GM19328 (cell line): ENCODE results near the gene P2RX3.
A peak's percentile ranks its signal among the peaks of the same experiment; 100 is the strongest.
"Not testable (repeated sequence)": the region's sequence is repeated elsewhere in the genome, so short reads cannot be mapped to it uniquely, and the experiment has no call there.

ENCODE experiments used
- ATAC-seq: cut with Tn5 transposase; IDR thresholded peaks from one replicate; pipeline ENCODE4 v1.9.1; 2021; ENCODE audit warnings: mild to moderate bottlenecking, moderate library complexity; ENCODE audit not compliant: unreplicated experiment

The P2RX3 gene

DNA sequence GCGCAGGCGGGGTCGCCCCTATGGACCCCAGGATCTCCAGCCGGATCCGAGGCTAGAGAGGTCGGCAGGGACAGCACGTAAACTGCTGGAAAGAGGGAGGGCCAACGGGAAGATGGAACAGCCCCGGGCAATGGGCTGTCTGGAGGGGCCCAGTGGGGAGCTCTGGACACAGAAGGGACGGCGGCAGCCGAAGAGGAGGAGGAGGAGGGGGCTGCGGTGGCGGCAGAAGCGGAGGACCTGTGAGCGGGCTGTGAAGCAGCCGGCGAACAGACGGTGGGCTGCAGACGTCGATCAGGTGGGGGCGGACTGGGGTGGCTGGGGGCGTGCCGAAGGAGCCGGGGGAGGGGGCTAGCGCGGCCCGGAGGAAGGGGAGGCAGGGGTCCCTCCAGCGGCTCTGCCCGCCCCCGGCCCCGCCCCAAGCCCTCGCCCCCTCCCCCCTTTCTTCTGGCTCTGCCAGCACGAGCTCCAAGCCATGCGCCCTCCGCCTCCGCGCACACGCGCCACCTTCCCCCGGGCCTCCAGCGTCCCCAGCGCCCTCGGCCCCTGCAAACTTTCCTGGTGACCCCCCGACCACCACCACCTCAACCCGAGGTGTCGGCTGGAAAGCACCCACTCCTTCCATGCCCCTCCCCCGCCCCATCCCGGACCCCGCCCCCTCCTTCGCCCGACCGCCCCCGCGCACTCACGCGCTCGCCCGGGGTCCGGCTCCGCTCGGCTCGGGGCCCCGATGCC lies 13.8 kb upstream of the P2RX3 start:
- ATAC-seq, result no peak

DNA sequence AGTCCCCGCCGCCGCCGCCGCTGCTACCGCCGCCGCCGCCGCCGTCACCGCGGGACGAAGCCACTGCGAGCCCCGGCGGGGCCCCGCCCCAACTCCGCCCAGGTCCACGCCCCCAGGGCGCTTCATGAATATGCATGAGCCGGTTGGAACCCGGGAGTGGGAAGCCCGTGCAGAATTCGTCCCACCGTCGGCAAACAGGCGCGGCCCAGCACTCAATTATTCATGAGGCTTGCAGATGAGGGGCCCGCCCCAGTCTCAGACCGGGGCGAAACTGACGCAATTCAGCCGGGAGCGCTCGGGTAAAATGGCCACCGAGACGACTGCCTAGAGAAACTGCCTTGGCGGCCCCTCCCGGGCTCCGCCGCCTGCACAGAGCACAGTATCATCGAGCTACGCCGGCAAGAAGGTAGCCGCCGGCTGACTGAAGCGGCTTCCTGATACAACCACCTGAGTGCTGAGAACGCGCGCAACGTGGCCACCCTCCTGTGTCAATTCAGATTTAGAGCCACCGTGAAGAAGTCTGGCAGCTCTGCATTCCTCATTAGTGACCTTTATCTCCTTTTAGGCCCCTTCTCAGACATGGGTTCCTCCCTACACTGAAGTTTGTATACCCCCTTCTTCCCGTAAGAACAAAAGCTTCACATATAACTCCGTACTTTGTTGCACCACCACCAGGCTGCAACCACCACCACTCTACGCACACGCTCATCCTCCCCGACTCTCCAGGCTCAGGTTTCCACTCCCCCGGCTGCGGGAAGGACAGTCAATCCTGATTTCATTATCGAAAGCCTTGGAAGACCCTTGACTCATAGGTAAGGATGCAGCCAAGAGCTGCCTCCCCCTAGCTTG lies 13.0 kb upstream of the P2RX3 start, which contains the start of gene TNKS1BP1:
TNKS1BP1 (minus strand) TSS at position 67 of the 849 bp plus-strand sequence. CDS start 3,067 bp downstream, outside the sequence.
- peak; percentile 91 for ATAC-seq

DNA sequence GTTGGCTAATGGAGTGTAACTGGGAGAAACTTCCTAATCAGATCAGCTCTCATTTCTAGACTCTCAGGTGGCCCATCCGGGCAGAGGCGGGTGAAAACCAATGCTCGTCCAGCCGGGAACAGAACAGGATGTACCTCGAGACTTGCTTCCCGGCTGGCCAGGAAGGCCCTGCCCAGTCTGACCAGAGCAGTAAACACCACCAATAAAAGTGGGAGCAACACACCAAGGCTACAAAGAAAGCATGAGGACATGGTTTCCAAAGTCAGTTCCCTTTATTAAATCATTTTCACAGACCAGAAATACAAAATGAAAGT lies 12.5 kb upstream of the P2RX3 start:
- ATAC-seq, result no peak

DNA sequence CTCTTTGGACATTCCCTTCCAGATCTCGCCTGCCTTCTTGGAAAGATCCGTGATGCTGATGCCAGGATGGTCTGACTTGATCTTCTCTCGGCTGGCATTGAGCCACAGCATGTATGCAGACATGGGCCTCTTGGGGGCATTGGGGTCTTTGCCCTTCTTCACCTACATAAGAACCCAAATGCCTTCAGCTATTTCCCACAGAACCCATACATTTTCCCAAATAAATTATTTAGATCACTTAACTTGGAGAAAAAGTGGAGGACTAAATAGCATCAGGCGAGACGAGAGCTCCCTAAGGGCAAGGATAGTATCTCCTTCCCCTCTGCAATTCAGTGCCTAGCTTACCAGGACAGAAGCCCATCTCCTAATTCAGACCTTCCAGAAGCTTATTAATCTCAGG lies 10.4 kb upstream of the P2RX3 start:
- no peak for ATAC-seq

DNA sequence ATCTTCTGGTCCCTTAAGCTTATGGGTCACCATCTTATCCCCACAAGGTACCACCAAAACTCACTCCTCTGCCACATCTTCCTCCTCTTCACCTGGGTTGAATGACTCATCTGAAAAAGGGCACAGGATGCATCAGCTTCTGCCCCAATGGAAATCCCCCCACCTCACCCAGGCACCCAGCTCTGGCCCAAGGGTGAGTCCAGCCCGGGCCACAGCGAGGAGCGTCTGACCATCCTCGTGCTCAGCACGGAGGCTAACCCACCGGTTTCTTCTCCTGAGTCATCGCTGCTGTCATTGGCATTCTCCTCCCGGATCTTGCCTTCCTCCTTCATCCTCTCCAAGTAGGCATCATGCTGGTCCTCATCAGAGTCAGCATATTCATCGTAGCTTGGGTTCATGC lies 8.1 kb upstream of the P2RX3 start:
- ATAC-seq, result no peak

DNA sequence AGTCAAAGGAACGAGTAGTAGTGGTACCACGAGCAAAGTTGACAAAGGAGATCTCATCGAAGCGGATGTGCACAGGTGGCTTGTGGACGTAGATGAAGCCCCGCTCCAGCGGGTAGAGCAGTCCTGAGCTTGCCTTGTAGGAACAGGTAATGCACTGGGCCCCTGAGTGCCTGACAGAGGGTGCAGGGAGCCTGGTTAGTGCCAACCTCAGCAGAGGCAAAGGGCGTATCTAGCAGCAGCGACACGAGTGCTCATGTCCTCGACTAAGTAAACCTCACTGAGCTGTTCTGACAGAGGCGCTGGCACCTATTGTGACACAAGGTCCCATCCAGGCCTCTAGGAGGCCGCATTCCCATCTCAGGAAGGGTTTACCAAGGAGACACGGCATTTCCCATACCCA lies 6.4 kb upstream of the P2RX3 start:
- ATAC-seq, result no peak

DNA sequence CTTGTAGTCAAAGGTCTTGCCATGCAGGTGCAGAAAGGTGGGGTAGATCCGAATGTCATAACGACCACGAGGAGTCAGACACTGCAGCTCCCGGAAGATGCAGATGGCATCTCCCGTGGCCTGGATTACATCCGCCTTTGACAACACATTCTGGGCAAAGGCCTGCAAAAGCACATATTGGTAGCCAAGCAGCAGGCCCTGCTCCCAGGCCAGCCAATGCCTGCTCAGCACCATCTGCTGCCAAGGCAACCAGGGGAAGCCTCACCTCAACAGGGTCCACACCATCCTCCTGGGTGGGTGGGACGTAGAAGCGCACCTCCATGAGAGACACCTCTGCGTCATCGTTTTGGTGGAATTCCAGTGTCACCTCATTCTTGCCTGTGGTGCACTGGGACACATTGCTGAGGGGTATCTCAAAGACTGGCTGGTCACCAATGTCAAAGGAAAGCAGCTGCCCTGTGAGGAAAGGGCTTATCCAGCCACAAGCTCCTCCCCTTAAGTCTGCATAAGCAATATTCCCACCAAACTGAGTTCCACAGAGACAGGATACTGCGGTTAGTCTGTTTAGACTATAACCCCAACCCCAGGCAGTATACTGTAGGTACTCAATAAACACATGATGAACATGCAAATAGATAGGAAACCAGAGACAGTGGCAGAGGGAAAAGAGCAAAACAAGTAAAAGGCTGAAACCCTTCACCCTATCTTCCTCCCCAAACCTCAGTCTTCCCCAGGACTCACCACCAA lies 5.3 kb upstream of the P2RX3 start:
- ATAC-seq, result no peak

DNA sequence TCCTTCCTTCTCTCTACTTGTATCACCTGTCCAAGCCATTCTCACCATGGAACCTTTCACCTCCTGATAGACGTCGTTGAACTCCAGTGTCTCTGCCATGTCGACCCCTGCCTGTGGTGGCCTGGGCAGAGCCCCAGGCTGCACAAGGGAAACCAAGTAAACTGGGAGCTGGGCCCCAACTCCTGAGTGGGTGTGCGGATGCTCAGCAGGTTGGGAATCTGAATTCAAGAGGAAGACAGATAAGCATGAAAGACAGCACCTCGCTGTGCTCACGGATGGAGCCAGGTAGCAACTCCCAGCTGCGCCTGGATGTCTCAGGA lies 3.2 kb upstream of the P2RX3 start:
- ATAC-seq, result no peak

DNA sequence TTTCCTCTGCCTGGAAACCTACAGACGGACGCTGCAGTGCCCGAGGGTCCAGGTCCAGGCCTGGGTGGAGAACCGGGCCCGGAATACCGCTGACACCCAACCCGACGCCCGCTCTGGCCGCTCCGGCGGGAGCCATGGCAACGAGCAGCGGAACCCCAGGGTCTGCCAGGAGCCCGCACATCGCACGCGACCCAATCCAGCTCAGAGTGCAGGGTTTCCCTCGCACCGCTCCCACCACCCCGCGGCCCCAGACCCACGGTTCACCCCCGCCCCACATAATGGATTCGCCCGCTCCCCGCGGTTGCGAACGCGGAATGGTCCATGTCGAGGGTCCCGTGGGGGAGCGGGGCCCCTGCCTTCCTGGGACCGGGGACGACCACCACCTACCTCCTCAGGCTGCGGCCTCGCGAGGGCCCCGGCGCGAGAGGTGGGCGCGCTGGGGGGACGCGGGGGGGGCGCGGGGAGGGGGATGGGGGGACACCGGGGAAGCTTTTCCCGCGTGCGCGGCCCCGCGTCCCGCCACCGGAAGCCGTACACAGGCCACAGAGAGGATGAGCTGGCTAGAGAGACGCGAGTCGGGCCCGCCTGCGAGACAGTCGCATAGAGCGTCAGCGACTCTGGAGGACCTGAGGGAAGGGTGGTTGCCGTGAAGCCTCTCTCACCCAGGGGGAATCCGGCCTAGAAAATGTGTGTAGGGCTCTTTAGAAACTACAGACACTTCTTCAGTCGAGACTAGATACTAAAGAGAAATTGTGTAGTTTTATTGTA lies 2.6 kb upstream of the P2RX3 start, which contains the start of gene SSRP1:
SSRP1 (minus strand) TSS at position 550 of the 768 bp plus-strand sequence. CDS start 771 bp downstream, outside the sequence.
- peak; percentile 99 for ATAC-seq

DNA sequence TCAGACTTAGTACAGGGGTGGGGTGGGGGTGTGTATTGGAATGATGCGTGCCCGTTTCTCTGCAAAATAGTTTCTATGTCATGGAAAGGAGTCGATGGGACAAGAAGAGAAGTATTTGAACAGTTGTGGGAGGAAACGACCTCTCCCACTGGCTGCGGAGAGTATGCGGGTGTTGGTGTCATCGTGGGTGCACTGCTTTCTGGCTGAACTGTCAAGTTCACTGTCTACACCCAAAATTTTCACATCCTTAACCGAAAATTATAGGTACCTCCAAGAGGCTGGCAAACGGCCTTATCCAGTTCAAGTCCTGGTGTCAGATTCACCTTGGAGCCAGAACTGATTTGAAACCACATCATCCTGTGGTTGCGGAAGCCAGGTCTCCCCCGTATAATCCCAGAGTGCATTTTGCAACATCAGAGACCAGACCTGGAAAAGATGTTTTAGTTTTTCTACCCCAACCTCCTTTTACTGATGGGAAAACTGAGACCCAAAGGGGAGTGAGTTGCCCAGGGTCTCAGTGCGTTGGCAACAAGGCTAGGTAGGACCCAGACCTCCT lies 2.0 kb upstream of the P2RX3 start:
- no peak for ATAC-seq

DNA sequence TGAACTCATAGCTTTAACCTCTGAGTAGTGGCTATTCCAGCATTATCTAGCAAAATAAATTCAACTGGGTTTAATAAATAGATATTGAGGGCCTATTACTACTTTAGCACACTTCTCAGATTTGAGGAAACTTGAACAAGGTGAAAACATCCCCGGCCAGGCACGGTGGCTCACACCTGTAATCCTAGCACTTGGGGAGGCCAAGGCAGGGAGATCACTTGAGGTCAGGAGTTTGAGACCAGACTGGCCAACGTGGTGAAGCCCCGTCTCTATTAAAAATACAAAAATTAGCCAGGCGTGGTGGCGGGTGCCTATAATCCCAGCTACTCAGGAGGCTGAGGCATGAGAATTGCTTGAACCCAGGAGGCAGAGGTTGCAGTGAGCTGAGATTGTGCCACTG lies 1.3 kb upstream of the P2RX3 start:
- not testable (repeated sequence) for ATAC-seq

DNA sequence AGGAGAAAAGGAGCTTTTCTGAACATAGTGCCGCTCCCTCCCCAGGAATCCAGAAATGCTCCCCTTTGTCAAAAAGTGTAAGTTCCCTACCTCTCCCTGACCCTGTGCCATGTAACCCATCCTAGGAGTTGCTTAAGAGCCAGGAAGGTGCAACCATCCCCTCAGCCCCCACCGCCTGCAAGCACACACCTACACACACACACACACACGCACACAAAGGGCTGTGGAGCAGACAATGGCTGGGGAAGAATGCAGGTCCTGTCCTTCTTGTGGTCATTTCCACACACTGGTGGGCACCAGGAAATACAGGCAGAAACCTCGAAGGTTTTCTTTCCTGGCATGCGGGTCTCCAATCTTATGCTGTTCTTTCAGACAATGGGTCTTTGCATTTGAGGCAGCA lies 1.2 kb downstream of the P2RX3 start:
- no peak for ATAC-seq

DNA sequence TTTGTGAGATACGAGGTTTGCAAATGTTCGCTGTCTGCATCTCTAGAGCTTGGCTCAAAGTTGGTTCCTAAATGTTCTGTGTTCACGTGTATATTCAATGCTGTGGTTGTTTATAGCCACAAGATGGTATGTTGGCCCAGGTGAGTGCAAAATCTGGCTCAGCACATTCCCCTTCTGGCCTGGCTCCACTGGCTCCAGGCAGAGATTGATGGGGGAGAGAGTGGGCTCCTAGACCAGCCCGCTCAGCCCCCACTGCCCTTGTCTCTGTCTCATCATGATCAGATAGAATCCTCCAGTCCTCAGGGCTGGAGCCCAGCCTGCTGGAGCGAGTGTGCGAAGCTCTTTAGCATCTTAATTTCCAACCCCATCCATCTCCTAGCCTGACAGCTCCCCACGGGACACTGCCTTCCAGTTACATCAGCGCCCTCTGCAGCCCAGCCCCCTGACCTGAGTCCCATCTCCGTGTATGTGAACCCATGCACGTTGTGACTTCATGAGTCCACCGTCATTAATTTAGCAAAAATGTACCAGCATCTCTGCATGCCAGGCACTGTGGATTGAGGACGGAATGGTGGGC lies 2.0 kb downstream of the P2RX3 start:
- ATAC-seq, result no peak

DNA sequence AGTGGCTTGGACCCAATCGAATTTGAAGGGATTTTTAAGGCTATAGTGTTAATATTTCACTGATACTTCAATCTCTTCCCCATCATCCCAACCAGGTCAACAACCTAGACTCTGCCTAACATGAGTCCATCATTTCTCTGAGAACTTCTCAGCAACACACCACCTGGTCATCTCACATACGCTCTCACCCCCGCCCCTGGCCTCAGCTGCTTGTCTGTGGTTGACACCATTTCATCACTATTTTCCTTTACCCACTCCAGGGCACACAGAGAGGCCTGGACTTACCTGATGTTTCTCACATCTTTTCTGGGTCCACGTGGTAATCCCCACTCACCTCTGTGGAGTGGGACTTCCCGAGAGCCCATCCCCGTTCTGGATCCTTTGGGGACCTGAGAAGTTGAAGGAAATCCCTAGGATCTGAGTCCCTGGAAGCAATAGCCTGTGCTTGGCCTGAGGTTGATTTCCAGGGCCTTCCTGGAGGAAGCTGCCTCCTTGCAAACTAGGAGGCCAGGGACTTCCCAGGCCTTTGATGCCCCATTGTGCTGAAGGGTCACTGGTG lies 3.2 kb downstream of the P2RX3 start:
- no peak for ATAC-seq

DNA sequence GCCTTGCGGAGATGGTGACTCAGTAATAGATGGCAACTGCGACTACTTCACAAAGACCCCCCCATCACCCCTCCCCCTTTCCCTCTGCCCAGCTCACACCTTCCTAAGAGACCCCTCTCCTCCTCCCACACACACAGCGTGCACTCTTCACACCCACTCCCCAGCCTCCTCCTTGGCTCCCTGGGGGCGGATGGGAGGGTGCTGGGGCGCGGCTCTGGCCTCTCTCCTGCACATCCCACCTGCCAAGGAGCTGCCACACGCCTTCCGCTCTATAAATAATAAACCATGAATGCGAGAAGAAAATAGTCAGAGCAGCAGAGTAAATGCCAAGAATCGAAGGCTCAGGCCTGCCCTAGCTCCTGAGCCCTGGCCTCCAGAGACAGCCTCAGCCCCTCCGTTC lies 4.5 kb downstream of the P2RX3 start:
- ATAC-seq, result no peak

DNA sequence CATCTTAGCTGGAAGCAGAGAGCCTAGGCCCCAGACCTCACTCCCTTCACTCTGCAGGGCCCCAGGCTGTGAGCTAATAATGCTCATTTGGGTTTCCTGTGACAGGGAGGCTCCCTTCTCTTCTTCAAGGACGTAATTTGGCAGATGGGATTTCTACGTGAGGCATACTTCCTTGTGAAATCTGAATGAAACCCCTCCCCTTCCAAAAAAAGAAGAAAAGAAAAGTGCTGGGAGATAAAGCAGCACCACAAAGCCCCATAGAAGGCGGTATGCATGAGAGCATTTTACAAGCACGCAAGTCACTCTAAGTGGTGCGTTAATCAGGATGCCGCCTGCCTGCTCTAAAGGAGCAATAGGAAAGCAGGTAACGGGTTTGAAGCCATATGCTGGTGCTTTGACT lies 5.7 kb downstream of the P2RX3 start:
- ATAC-seq, result no peak

DNA sequence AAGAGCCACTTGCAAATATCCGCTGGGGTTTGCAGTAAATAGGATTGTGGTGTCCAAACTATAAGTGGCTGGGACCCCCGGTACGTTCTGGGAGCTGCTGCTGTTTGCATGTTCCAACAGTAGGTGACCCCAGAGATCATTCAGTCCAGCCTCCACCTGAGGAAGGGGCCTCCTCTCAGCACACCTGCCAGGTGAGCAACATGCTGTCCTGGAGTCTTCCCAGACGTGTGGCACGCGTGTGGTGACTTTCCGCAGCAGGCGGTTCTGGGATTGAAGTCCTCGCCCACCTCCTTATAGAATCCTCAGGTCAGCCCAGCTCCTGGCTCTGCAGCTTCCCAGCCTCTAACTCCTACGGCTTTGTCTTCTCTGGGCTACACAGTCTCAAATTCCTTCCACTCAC lies 6.7 kb downstream of the P2RX3 start:
- no peak for ATAC-seq

DNA sequence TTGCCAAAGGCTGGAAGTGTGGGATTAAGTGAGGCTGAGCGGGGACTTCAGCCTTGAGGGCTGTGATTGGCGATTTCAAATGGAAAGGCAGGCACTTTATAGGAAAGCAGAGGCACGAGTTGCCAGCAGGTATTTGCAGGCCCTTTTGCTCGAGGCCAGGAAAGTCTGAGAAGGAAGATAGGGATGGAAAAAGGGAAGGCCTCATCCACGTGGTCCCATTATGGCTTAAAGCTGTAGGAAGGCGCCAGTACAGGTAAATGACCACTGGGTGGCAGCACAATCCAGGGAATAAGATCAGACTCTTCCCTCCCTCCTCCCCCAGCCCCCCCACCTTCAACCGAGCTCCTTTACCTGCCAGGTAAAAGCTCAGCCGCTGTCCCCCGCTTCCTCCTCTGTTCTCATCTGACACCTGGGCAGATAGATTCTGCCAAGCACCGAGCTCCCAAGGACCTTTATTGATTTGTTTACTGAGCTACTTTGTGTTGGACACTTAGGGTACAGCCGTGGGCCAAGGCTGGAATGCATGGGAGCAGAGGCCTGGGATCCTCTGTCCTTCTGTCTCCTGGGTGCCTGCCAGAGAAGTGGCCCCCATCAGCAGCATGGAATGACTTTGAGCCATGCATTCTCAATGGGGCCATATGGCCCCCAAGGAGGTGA lies 7.5 kb downstream of the P2RX3 start:
- ATAC-seq, result peak; percentile 62

DNA sequence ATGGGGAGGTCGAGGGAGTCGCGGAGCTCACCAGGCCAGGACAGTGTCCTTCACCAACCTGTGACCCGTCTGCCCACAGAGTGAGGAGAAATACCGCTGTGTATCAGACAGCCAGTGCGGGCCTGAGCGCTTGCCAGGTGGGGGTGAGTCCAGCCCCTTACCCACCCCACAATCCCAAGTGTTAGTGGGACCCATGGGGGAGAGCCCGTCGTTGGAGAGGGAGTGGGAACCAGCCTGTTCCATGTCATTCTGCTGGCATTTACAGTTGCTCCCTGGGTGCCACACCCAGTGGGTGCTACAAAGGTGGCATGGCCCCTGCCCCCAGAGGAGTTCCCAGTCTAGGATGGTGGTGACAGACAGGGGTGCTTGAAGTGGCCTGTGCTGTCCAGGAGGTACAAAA lies 9.2 kb downstream of the P2RX3 start:
- no peak for ATAC-seq
